Activated naive CD8-positive, alpha-beta T cell treated with anti-CD3 and anti-CD28 coated beads for 36 hours (primary cell): Measurements from ENCODE around the gene SERPINI2. TPM values are rescaled to one million over a fixed set of nuclear protein-coding genes. Genes with fewer than 3 reads are reported as not detected.

Experiments
- DNase-seq: peaks from one replicate; pipeline ENCODE4 v3.0.0; 2021
- H3K27ac Mint-ChIP-seq: one replicate; pipeline ENCODE4 v1.8.0; 2022; ENCODE audit warnings: mild to moderate bottlenecking, moderate library complexity, mixed read lengths
- H3K27me3 Mint-ChIP-seq: one replicate; pipeline ENCODE4 v1.8.0; 2022; ENCODE audit warnings: mild to moderate bottlenecking, mixed read lengths
- H3K36me3 Mint-ChIP-seq: one replicate; pipeline ENCODE4 v1.8.0; 2021; ENCODE audit warnings: mild to moderate bottlenecking, mixed read lengths
- H3K4me1 Mint-ChIP-seq: one replicate; pipeline ENCODE4 v1.8.0; 2021; ENCODE audit warnings: mixed read lengths
- H3K4me3 Mint-ChIP-seq: one replicate; pipeline ENCODE4 v1.8.0; 2022; ENCODE audit warnings: mild to moderate bottlenecking, moderate library complexity, mixed read lengths
- H3K9me3 Mint-ChIP-seq: one replicate; pipeline ENCODE4 v1.8.0; 2022; ENCODE audit warnings: mixed read lengths
- total RNA-seq, 2 experiments: library from RNA; stranded (reverse); gene quantifications; one replicate each; pipeline ENCODE4 v1.2.3, GENCODE V29; 2021

SERPINI2 gene
- total RNA-seq, 2 experiments from 2014 or later = not detected

- Mint-ChIP-seq H3K9me3 (no peaks in the 10 kb centered on the region), H3K27ac (no peak overlapping the region), H3K4me3 (no peak overlapping the region), H3K36me3 (no peaks in the 10 kb centered on the region), H3K27me3 (peaks cover 22% of the 10 kb centered on the region), H3K4me1 (no peaks in the 10 kb centered on the region)
- no peak for DNase-seq
Measured at GRCh38 chr3:167396075-167396474, 77.8 kb downstream of the SERPINI2 start.

DNA sequence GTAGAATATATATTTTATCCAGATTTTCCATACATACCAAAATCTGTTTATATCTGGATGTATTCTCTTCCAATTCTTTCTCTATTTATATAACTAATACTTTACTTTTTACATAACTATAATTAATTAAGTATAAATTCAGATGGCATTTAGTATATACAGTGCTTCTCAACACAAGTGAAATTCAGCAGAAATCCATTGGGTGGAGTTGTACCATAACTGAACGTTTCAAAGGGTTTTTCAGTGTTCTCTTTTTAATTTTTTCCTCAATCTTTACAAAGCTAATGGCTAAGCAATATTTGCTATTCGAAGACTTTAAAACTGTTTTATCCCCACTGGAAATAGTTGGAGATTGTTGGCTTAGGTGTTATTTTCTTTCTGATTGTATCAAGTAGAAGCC is 79.8 kb downstream of the SERPINI2 start:
- Mint-ChIP-seq H3K9me3 (no peaks in the 10 kb centered on the region), H3K36me3 (no peaks in the 10 kb centered on the region), H3K27me3 (peaks cover 16% of the 10 kb centered on the region), H3K4me3 (no peak overlapping the region), H3K27ac (no peak overlapping the region), H3K4me1 (no peaks in the 10 kb centered on the region)
- no peak for DNase-seq

Other genes with a start within 250 kb of the SERPINI2 start
- gene ZBBX, start 93.7 kb downstream of the SERPINI2 start, total RNA-seq = not detected
- gene WDR49, start 179.9 kb upstream of the SERPINI2 start, total RNA-seq = under 1 TPM in 1 of 2 experiments, not detected in 1; 0.31 TPM